HCT116 (cell line): Measurements from ENCODE around the gene CD44. TPM values are rescaled to one million over a fixed set of nuclear protein-coding genes. Genes with fewer than 3 reads are reported as not detected.

Experiments used
- ATAC-seq: fragments of 200-7000 bp; cut with Tn5 transposase; 2 replicates; pipeline ENCODE4 v1.9.1; 2020; ENCODE audit warnings: mild to moderate bottlenecking, moderate library complexity
- BruUV-seq: library from RNA; stranded (reverse); fragments of 400-500 nt; replicated peaks from 2 replicates; lab custom pipeline; 2021; lab: Mats Ljungman, UMichigan
- CTCF ChIA-PET: fragments of 300-600 bp; sonication (Branson Sonifier 250); formaldehyde crosslinking; loops from one replicate; lab custom pipeline; 2021; ENCODE audit warnings: antibody characterized with exemption; lab: Charles Lee
- POLR2A ChIA-PET: fragments of 300-600, 350-600 bp; sonication (Branson Sonifier 250); formaldehyde crosslinking; loops from one replicate; lab custom pipeline; 2021; ENCODE audit warnings: antibody characterized with exemption; lab: Charles Lee
- RAD21 ChIA-PET, 2 experiments: fragments of 300-600 bp; sonication (Branson Sonifier 250); formaldehyde crosslinking; loops; one replicate each; lab custom pipeline; 2023; ENCODE audit warnings: low total read pairs in 2 of 2; ENCODE audit not compliant: uncharacterized antibody in 2 of 2, unreplicated experiment in 2 of 2, low non-redundant PET in 1 of 2; lab: Charles Lee
- DNase-seq: peaks from one replicate; pipeline ENCODE4 v3.0.0-alpha.2; 2010; ENCODE audit warnings: low read depth, low spot score
- H2AFZ ChIP-seq: fragments of 200-600 bp; shearing (Covaris generic), sonication (generic); 2 replicates; pipeline ENCODE4 v1.6.1; 2017; ENCODE audit warnings: low read depth, mixed run types, mixed read lengths, antibody characterized with exemption, low read length; ENCODE audit not compliant: poor library complexity, severe bottlenecking
- H3K27ac ChIP-seq: 2 replicates; pipeline ENCODE4 v1.5.1; 2012; ENCODE audit warnings: low read depth, low read length
- H3K27me3 ChIP-seq: fragments of 200-600 bp; sonication (generic); 2 replicates; pipeline ENCODE4 v1.6.1; 2016; ENCODE audit warnings: mixed run types, low read length, mixed read lengths; ENCODE audit not compliant: insufficient read depth
- H3K36me3 ChIP-seq, 2 experiments: fragments of 200-500 bp in 1 of 2; fragments of 200-600 bp in 1 of 2; sonication (Bioruptor generic) in 1 of 2; sonication (generic) in 1 of 2; 2 replicates each; pipeline versions ENCODE4 v1.5.1 to v1.6.1; 2014 to 2016; ENCODE audit warnings: low read length in 2 of 2, inconsistent platforms in 1 of 2, mixed read lengths in 1 of 2, mixed run types in 1 of 2; ENCODE audit not compliant: insufficient read depth in 2 of 2, control insufficient read depth in 1 of 2
- H3K4me1 ChIP-seq, 2 experiments: fragments of 200-600 bp in 1 of 2; sonication (generic) in 1 of 2; 2 replicates each; pipeline versions ENCODE4 v1.5.1 to v1.6.1; 2012 to 2017; ENCODE audit warnings: low read length in 2 of 2, inconsistent platforms in 1 of 2, mild to moderate bottlenecking in 1 of 2, mixed read lengths in 1 of 2, mixed run types in 1 of 2, moderate library complexity in 1 of 2; ENCODE audit not compliant: insufficient read depth in 2 of 2, control insufficient read depth in 1 of 2
- H3K4me2 ChIP-seq: fragments of 200-600 bp; sonication (generic); 2 replicates; pipeline ENCODE4 v1.6.1; 2017; ENCODE audit warnings: mixed run types, low read length, mixed read lengths
- H3K4me3 ChIP-seq, 2 experiments: fragments of 200-600 bp in 1 of 2; sonication (generic) in 1 of 2; replicated peaks in 1 of 2; 2 replicates each; pipeline ENCODE4 v1.5.1; 2011 to 2016; ENCODE audit warnings: low read length in 2 of 2, control low read depth in 1 of 2, low read depth in 1 of 2, mild to moderate bottlenecking in 1 of 2, mixed read lengths in 1 of 2, mixed run types in 1 of 2
- H3K79me2 ChIP-seq: fragments of 200-600 bp; sonication (generic); 2 replicates; pipeline ENCODE4 v1.6.1; 2017; ENCODE audit warnings: mild to moderate bottlenecking, mixed run types, low read length, moderate library complexity, mixed read lengths; ENCODE audit not compliant: insufficient read depth
- H3K9ac ChIP-seq: fragments of 200-600 bp; sonication (generic); 2 replicates; pipeline ENCODE4 v1.6.1; 2016; ENCODE audit warnings: low read length, mixed read lengths
- H3K9me2 ChIP-seq: fragments of 200-600 bp; sonication (generic), shearing (Covaris generic); 2 replicates; pipeline ENCODE4 v1.6.1; 2017; ENCODE audit warnings: mixed run types, mild to moderate bottlenecking, moderate library complexity; ENCODE audit not compliant: insufficient read depth
- H3K9me3 ChIP-seq, 2 experiments: fragments of 200-500 bp in 1 of 2; fragments of 200-600 bp in 1 of 2; sonication (Bioruptor generic) in 1 of 2; sonication (generic) in 1 of 2; 2 replicates each; pipeline ENCODE4 v1.6.1; 2014 to 2017; ENCODE audit warnings: low read length in 2 of 2, mixed read lengths in 2 of 2, inconsistent platforms in 1 of 2, low read depth in 1 of 2, mild to moderate bottlenecking in 1 of 2, mixed run types in 1 of 2, moderate library complexity in 1 of 2; ENCODE audit not compliant: control insufficient read depth in 1 of 2, insufficient read depth in 1 of 2
- H4K20me1 ChIP-seq: fragments of 200-600 bp; sonication (generic), shearing (Covaris generic); 2 replicates; pipeline ENCODE4 v1.6.1; 2017; ENCODE audit warnings: mixed run types, mild to moderate bottlenecking, moderate library complexity; ENCODE audit not compliant: insufficient read depth
- ATF3 ChIP-seq: IDR thresholded peaks from 2 replicates; pipeline ENCODE4 v1.6.1; 2012
- CBX3 ChIP-seq: IDR thresholded peaks from 2 replicates; pipeline ENCODE4 v1.6.1; 2012; ENCODE audit warnings: low read depth
- EGR1 ChIP-seq: IDR thresholded peaks from 2 replicates; pipeline ENCODE4 v1.6.1; 2012; ENCODE audit warnings: low read depth
- ELF1 ChIP-seq: IDR thresholded peaks from 2 replicates; pipeline ENCODE4 v1.6.1; 2012; ENCODE audit warnings: low read depth, borderline replicate concordance
- EZH2 ChIP-seq: fragments of 200-600 bp; sonication (generic); IDR thresholded peaks from 2 replicates; pipeline ENCODE4 v1.6.1; 2017; ENCODE audit warnings: antibody characterized with exemption, mixed run types
- FOSL1 ChIP-seq: IDR thresholded peaks from 2 replicates; pipeline ENCODE4 v1.6.1; 2012; ENCODE audit warnings: low read depth
- JUND ChIP-seq: IDR thresholded peaks from 2 replicates; pipeline ENCODE4 v1.6.1; 2012
- RAD21 ChIP-seq: IDR thresholded peaks from 2 replicates; pipeline ENCODE4 v1.6.1; 2012; ENCODE audit warnings: low read depth, mild to moderate bottlenecking
- SIN3A ChIP-seq: IDR thresholded peaks from 2 replicates; pipeline ENCODE4 v1.6.1; 2012; ENCODE audit warnings: low read depth
- SRF ChIP-seq: IDR thresholded peaks from 2 replicates; pipeline ENCODE4 v1.6.1; 2012; ENCODE audit warnings: low read depth
- TCF7L2 ChIP-seq: IDR thresholded peaks from 2 replicates; pipeline ENCODE4 v1.7.0; 2011; ENCODE audit warnings: borderline replicate concordance, inconsistent platforms; ENCODE audit not compliant: insufficient read depth, insufficient read length; ENCODE audit errors: extremely low read depth
- ZBTB33 ChIP-seq: IDR thresholded peaks from 2 replicates; pipeline ENCODE4 v1.6.1; 2011; ENCODE audit warnings: mild to moderate bottlenecking, low read length, moderate library complexity; ENCODE audit not compliant: insufficient replicate concordance; ENCODE audit errors: extremely low read depth
- ZFX ChIP-seq: fragments of 450-650 bp; IDR thresholded peaks from 2 replicates; pipeline ENCODE4 v1.6.1; 2017
- intact Hi-C: fragments of 100-400 bp; cut with micrococcal nuclease; formaldehyde crosslinking; loops from 2 replicates; pipeline ENCODE4 v1.10.0; 2022
- total RNA-seq: library from RNA; stranded (reverse); gene quantifications from one replicate; pipeline ENCODE4 v1.2.1, GENCODE V29; 2021; ENCODE audit not compliant: unreplicated experiment
- TF ChIP-seq, protein P1 (sequence below): IDR thresholded peaks from 2 replicates; pipeline ENCODE4 v1.6.1; 2012
- TF ChIP-seq, protein P2 (sequence below), 3 experiments: fragments of 200-600 bp in 1 of 3; sonication (generic) in 1 of 3; IDR thresholded peaks in 2 of 3; conservative IDR thresholded peaks in 1 of 3; 2 replicates each; pipeline ENCODE4 v1.5.1; 2012 to 2017; ENCODE audit warnings: low read depth in 2 of 3, low read length in 2 of 3, antibody characterized with exemption in 1 of 3, borderline replicate concordance in 1 of 3, control low read depth in 1 of 3, mild to moderate bottlenecking in 1 of 3, mixed read lengths in 1 of 3, mixed run types in 1 of 3, moderate library complexity in 1 of 3; ENCODE audit not compliant: insufficient read depth in 1 of 3

Gene CD44
- total RNA-seq, 1 experiment from 2014 or later: 742 TPM

DNA sequence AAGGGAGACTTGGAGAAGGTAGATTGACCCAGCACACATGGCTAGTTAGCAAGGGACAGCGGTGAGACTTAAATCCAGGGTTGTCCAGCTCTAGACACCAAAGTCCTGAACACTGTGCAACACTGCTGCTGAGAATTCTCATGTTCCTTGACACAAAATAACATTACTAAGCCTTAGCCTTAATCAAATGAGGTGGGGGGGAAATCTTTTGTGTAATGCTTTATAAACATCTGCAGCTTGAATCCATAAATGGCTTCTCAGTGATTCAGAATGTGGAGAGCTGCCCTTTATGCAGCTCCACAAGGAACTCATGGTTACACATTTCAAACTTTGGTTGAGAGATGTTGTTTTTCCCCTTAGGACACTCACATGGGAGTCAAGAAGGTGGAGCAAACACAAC is 80.0 kb downstream of the CD44 start:
- no peaks in the 10 kb centered on the region for H3K9me2 ChIP-seq
- H2AFZ ChIP-seq: no peak overlapping the region
- H3K27ac ChIP-seq: no peak overlapping the region
- TF ChIP-seq RAD21 (no peak), JUND (0 out of 2 replicates have a peak, but pooled peaks have one; percentile 7)
- H3K79me2 ChIP-seq: no peaks in the 10 kb centered on the region; the same call in 1 of the 2 replicates
- H3K9me3 ChIP-seq: no peaks in the 10 kb centered on the region
- no peaks in the 10 kb centered on the region for H3K27me3 ChIP-seq
- intact Hi-C loops: no loop called here
- no TSS peak for BruUV-seq
- POLR2A ChIA-PET: no interaction called here
- RAD21 ChIA-PET: no interaction called here
- no peaks in the 10 kb centered on the region for H4K20me1 ChIP-seq
- ATAC-seq: no peak
- no peak overlapping the region for H3K9ac ChIP-seq
- H3K4me3 ChIP-seq: no peak overlapping the region
- H3K4me1 ChIP-seq: peaks cover 14 to 31% of the 10 kb centered on the region in 2 experiments
- CTCF ChIA-PET: no interaction called here
- no peak for DNase-seq
- H3K36me3 ChIP-seq: peaks cover 71 to 79% of the 10 kb centered on the region in 2 experiments
- no peak overlapping the region for H3K4me2 ChIP-seq

GRCh38 chr11:35223371-35223796 is 84.4 kb downstream of the CD44 start:
- intact Hi-C loops: loop anchor here (5.0 kb wide), 1 partner anchor 226 kb away; no protein-coding TSS in a partner anchor
- Histone ChIP-seq H3K9ac (no peak overlapping the region), H3K79me2 (no peaks in the 10 kb centered on the region), H2AFZ (no peak overlapping the region), H3K4me1 (no peaks in the 10 kb centered on the region), H3K27me3 (no peaks in the 10 kb centered on the region), H3K4me3 (no peak overlapping the region), H3K9me2 (no peaks in the 10 kb centered on the region), H4K20me1 (no peaks in the 10 kb centered on the region), H3K27ac (no peak overlapping the region), H3K36me3 (peaks cover 68 to 74% of the 10 kb centered on the region in 2 experiments), H3K4me2 (no peak overlapping the region), H3K9me3 (no peaks in the 10 kb centered on the region)
- ChIA-PET CTCF (no interaction called here), POLR2A (no interaction called here), RAD21 (no interaction called here)
- ATAC-seq (no peak), DNase-seq (no peak)
- BruUV-seq: no TSS peak
- TF ChIP-seq TCF7L2 (no peak), CBX3 (no peak), ATF3 (no peak), RAD21 (no peak), JUND (no peak), ZBTB33 (no peak), SRF (no peak), ZFX (no peak), ELF1 (no peak), EGR1 (no peak), FOSL1 (no peak), SIN3A (no peak), EZH2 (no peak)
- TF ChIP-seq, protein P1, sequence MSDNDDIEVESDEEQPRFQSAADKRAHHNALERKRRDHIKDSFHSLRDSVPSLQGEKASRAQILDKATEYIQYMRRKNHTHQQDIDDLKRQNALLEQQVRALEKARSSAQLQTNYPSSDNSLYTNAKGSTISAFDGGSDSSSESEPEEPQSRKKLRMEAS: no peak
- TF ChIP-seq, protein P2, sequence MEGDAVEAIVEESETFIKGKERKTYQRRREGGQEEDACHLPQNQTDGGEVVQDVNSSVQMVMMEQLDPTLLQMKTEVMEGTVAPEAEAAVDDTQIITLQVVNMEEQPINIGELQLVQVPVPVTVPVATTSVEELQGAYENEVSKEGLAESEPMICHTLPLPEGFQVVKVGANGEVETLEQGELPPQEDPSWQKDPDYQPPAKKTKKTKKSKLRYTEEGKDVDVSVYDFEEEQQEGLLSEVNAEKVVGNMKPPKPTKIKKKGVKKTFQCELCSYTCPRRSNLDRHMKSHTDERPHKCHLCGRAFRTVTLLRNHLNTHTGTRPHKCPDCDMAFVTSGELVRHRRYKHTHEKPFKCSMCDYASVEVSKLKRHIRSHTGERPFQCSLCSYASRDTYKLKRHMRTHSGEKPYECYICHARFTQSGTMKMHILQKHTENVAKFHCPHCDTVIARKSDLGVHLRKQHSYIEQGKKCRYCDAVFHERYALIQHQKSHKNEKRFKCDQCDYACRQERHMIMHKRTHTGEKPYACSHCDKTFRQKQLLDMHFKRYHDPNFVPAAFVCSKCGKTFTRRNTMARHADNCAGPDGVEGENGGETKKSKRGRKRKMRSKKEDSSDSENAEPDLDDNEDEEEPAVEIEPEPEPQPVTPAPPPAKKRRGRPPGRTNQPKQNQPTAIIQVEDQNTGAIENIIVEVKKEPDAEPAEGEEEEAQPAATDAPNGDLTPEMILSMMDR (IDR thresholded peaks at IDR 0.05 in 2 of 3, conservative IDR thresholded peaks at IDR 0.05 in 1 of 3; ENCODE audit: borderline replicate concordance in 1 of 3, insufficient read depth in 1 of 3, low read depth in 2 of 3, low read length in 2 of 3): no peak
